PFSK-1 (cell line): ENCODE measurements around the gene ARHGAP15.

Source experiments
- FOXP2 ChIP-seq: optimal IDR thresholded peaks from 2 replicates; pipeline ENCODE3; 2011; ENCODE audit warnings: borderline replicate concordance, control low read depth, inconsistent platforms; ENCODE audit not compliant: insufficient read depth; ENCODE audit errors: extremely low read length, extremely low read depth
- POLR2AphosphoS5 ChIP-seq: IDR thresholded peaks from 2 replicates; pipeline ENCODE4 v1.6.1; 2012; ENCODE audit warnings: low read depth, mild to moderate bottlenecking, control low read depth, low read length, moderate library complexity
- SIN3A ChIP-seq: IDR thresholded peaks from 2 replicates; pipeline ENCODE4 v1.6.1; 2012; ENCODE audit warnings: mild to moderate bottlenecking, low read length, moderate library complexity, borderline replicate concordance; ENCODE audit not compliant: insufficient read depth
- TAF1 ChIP-seq: IDR thresholded peaks from 2 replicates; pipeline ENCODE4 v1.6.1; 2012; ENCODE audit warnings: low read length, control low read depth, borderline replicate concordance; ENCODE audit not compliant: insufficient read depth
- TF ChIP-seq, protein P1 (sequence below), 2 experiments: IDR thresholded peaks; 2 replicates each; pipeline versions ENCODE4 v1.6.1 to v1.8.0; 2011 to 2012; ENCODE audit warnings: low read depth in 2 of 2, low read length in 2 of 2, control low read depth in 1 of 2, inconsistent platforms in 1 of 2, mild to moderate bottlenecking in 1 of 2, moderate library complexity in 1 of 2; ENCODE audit not compliant: insufficient read depth in 1 of 2

ARHGAP15 gene

DNA sequence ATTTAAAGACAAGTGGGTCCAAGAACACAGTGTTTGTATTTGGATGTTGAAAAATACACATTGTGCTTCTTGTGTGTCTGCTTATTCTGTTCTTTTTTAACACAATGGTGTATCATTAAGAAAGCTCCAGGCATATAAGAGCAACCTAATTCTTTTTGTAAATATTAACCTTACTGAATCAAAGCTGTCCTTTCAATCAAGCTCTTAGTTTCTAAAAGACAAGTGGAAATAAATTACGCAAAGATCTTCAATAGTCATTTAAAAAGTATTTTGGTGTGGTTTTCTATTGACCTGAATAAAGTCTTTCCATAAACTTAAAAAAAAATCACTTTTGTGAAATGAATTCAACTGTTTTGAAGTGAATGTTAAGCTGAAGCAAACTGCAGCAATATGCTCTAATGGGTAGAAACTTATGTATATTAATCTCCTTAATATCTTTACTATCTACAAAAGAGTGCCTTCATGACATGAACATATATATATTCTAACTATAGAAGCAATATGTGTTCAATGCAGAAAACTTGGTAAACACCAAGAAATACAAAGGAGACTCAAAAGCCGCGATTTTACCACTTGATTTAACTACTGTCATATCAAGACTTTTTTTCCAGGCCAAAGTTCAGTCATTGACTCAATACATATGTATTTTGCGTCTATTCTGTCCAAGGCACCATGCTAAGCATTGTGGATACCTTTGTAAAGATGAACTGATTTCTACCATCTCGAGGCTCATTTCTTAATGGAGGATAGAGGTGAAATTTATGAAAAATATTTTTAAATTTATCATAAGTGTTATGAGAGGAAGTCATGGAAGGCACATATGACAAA lies 97.7 kb downstream of the ARHGAP15 start:
- no peak for TF ChIP-seq POLR2AphosphoS5
- TF ChIP-seq TAF1: no peak
- no peak for TF ChIP-seq FOXP2
- no peak for TF ChIP-seq SIN3A
- TF ChIP-seq, protein P1, sequence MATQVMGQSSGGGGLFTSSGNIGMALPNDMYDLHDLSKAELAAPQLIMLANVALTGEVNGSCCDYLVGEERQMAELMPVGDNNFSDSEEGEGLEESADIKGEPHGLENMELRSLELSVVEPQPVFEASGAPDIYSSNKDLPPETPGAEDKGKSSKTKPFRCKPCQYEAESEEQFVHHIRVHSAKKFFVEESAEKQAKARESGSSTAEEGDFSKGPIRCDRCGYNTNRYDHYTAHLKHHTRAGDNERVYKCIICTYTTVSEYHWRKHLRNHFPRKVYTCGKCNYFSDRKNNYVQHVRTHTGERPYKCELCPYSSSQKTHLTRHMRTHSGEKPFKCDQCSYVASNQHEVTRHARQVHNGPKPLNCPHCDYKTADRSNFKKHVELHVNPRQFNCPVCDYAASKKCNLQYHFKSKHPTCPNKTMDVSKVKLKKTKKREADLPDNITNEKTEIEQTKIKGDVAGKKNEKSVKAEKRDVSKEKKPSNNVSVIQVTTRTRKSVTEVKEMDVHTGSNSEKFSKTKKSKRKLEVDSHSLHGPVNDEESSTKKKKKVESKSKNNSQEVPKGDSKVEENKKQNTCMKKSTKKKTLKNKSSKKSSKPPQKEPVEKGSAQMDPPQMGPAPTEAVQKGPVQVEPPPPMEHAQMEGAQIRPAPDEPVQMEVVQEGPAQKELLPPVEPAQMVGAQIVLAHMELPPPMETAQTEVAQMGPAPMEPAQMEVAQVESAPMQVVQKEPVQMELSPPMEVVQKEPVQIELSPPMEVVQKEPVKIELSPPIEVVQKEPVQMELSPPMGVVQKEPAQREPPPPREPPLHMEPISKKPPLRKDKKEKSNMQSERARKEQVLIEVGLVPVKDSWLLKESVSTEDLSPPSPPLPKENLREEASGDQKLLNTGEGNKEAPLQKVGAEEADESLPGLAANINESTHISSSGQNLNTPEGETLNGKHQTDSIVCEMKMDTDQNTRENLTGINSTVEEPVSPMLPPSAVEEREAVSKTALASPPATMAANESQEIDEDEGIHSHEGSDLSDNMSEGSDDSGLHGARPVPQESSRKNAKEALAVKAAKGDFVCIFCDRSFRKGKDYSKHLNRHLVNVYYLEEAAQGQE (IDR thresholded peaks at IDR 0.05; ENCODE audit: insufficient read depth in 1 of 2, low read depth in 2 of 2, low read length in 2 of 2): no peak

DNA sequence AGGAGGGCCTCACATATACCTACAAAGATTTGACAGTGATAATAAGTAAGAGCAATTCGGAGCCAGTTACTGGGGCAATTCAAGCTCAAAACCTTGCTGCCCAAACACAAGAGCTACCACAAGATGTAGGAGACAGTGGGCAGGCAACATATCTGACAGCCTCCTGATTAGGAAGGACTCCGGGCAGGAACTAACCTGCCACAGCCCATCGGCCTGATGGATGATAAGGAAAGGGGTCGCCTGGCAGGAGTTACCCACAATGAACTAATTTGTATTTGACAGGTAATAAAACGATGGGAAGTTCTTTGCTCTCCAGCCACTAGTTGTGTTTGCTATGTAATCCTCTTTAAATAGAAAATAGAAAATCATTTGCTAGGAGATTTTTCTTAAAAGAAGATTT lies 100.2 kb downstream of the ARHGAP15 start:
- TF ChIP-seq TAF1: no peak
- TF ChIP-seq FOXP2: no peak
- TF ChIP-seq SIN3A: no peak
- TF ChIP-seq POLR2AphosphoS5: no peak
- TF ChIP-seq, protein P1 (IDR thresholded peaks at IDR 0.05; ENCODE audit: insufficient read depth in 1 of 2, low read depth in 2 of 2, low read length in 2 of 2): no peak

DNA sequence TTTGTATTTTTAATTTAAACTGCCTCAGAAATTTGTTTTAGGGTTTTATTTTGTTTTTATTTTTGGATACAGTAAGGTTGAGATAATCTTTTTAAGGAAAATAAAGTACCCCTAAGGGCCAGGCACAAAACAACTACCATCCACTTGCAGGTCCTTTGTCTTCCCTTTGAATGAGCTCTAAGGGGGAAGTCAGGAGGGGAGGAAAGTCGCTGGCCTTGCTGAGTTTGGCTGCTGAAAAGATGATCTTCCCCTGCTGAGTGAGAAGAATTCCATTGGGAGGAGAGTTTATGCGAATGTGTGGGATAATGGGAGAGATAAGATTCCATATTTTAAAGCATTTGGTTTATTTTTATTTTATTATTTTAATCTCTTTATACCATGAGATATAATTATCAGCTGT lies 100.7 kb downstream of the ARHGAP15 start:
- TF ChIP-seq TAF1 (no peak), FOXP2 (no peak), SIN3A (no peak), POLR2AphosphoS5 (no peak)
- TF ChIP-seq, protein P1 (IDR thresholded peaks at IDR 0.05; ENCODE audit: insufficient read depth in 1 of 2, low read depth in 2 of 2, low read length in 2 of 2): no peak

DNA sequence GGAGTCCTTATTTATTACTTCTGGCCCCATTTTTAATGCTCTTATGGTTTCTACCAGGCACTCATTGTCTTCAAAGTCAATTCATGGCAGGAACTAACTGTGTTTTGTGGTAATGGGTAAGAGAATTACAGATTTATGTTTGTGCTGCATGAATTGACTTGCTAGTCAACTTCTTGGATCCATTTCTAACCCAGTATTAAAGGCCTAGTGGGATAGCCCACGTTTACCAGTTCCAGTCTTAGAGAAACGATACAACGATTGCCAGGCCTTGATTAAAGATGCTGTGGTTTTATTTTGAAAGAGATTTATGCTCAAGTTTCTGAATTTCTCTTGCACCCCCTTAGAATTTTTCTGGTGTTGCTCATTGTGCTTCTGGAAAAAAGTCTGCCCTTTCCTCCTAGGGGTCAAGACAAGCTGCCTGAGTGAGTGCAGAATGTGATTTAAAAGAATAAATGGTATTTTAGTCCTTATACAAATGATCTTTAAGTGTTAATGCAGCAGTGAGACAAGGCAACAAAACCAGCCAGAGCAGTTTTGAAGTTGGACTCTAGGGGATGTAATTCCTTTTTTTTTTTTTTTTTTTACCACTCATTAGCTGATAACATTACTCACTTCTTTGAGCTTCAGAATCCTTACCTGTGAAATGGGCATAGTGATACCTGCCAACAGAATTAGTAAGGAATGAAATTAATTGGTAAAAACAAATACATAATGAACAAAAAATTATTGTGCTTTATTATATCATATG lies 101.5 kb downstream of the ARHGAP15 start:
- TF ChIP-seq POLR2AphosphoS5: no peak
- TF ChIP-seq TAF1: no peak
- TF ChIP-seq, protein P1 (IDR thresholded peaks at IDR 0.05; ENCODE audit: insufficient read depth in 1 of 2, low read depth in 2 of 2, low read length in 2 of 2): no peak
- TF ChIP-seq SIN3A: no peak
- no peak for TF ChIP-seq FOXP2
